ENCODE measurements around the gene ETNK2.

The ETNK2 gene

GRCh38 chr1:204172404-204173029 lies 20.7 kb upstream of the ETNK2 start:
- CTCF ChIA-PET: interaction anchor here (0.6 kb wide), 1 partner anchor 325 kb away, joined by 3 read pairs; no protein-coding TSS in a partner anchor
- TF ChIP-seq NFRKB (IDR thresholded peaks at IDR 0.05): no peak
- no peak for TF ChIP-seq FOXA1 (IDR thresholded peaks at IDR 0.05)
- no peak for TF ChIP-seq PKNOX1 (IDR thresholded peaks at IDR 0.05)
- TF ChIP-seq LEF1 (IDR thresholded peaks at IDR 0.05; ENCODE audit: borderline replicate concordance): no peak
- TF ChIP-seq FOXK2 (IDR thresholded peaks at IDR 0.05): no peak
- no peak for TF ChIP-seq FOXM1 (IDR thresholded peaks at IDR 0.05; ENCODE audit: borderline replicate concordance)
- no peak for TF ChIP-seq HDGF (IDR thresholded peaks at IDR 0.05; ENCODE audit: borderline replicate concordance)
- TF ChIP-seq ZNF384 (IDR thresholded peaks at IDR 0.05): no peak
- TF ChIP-seq TARDBP (IDR thresholded peaks at IDR 0.05): no peak
- TF ChIP-seq SP1 (IDR thresholded peaks at IDR 0.05): no peak
- no peak for TF ChIP-seq BHLHE40 (IDR thresholded peaks at IDR 0.05; ENCODE audit: borderline replicate concordance)
- no peak for TF ChIP-seq ELF4 (IDR thresholded peaks at IDR 0.05)
- no peak for DNase-seq (ENCODE audit: extremely low spot score)
- POLR2A ChIA-PET: no interaction called here

DNA sequence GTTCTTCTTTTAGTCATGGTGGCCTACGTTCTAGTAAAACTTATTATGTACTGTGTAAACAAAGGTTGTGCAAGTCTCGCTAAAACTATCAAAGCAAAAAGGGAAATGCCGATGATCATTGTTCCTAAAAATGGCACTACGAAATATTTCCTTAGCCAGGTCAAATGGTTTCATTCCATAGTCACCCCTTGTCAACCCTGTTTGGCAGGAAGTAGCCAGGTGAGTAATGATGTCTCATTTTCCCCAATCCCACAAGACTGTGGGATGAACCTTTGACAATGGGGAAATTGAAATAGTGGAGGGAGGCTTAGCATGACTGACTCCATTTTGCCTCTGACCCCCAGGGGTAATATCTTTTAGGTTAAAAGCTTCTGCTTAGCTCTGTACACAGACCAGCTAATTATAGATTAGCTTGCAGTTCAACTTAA lies 19.9 kb upstream of the ETNK2 start:
- POLR2A ChIA-PET: no interaction called here
- CTCF ChIA-PET: no interaction called here
- no peak for DNase-seq (ENCODE audit: extremely low spot score)
- no peak for TF ChIP-seq CTBP1 (IDR thresholded peaks at IDR 0.05; ENCODE audit: borderline replicate concordance)
- TF ChIP-seq SUZ12 (IDR thresholded peaks at IDR 0.05): no peak
- no peak for TF ChIP-seq BHLHE40 (IDR thresholded peaks at IDR 0.05; ENCODE audit: borderline replicate concordance)
- no peak for TF ChIP-seq ARNT (IDR thresholded peaks at IDR 0.05)
- TF ChIP-seq SP1 (IDR thresholded peaks at IDR 0.05): no peak
- no peak for TF ChIP-seq NFRKB (IDR thresholded peaks at IDR 0.05)
- no peak for TF ChIP-seq ZNF384 (IDR thresholded peaks at IDR 0.05)
- no peak for TF ChIP-seq PKNOX1 (IDR thresholded peaks at IDR 0.05)
- no peak for TF ChIP-seq FOXK2 (IDR thresholded peaks at IDR 0.05)
- TF ChIP-seq FOXM1 (IDR thresholded peaks at IDR 0.05; ENCODE audit: borderline replicate concordance): no peak
- no peak for TF ChIP-seq ELF4 (IDR thresholded peaks at IDR 0.05)
- TF ChIP-seq FOXA1 (IDR thresholded peaks at IDR 0.05): no peak
- TF ChIP-seq L3MBTL2 (conservative IDR thresholded peaks at IDR 0.05): no peak
- no peak for TF ChIP-seq TARDBP (IDR thresholded peaks at IDR 0.05)
- TF ChIP-seq LEF1 (IDR thresholded peaks at IDR 0.05; ENCODE audit: borderline replicate concordance): no peak
- no peak for TF ChIP-seq HDGF (IDR thresholded peaks at IDR 0.05; ENCODE audit: borderline replicate concordance)

DNA sequence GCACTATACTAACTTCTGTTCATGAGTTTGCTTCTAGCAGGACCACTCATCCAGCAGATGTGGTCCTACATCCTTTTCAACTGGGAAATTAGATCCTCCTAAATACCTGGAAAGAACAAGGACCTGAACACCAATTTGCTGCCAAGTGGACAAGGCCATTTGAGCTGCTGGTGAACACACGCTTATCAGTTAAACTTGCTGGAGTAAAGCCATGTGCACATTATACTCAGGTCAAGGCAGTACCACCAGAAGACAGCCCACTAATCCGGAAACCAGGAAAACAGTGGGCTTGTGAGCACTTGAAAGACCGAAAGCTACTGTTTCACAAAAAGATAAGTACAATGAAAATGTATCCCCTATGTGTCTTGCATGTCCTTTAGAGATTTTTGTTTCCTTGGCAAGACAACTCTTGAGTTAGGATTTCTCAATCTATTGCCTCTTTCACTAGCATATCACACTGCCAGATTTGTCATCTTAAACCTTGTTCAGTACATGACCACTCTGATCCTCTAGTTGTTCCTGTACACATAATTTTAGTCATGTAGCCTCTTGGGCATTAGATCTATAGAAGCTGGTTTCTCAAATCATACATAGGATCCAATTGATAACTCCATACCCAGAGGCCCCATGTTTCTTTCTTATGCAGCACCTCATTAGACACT lies 18.8 kb upstream of the ETNK2 start:
- CTCF ChIA-PET: no interaction called here
- no peak for DNase-seq (ENCODE audit: extremely low spot score)
- POLR2A ChIA-PET: no interaction called here
- TF ChIP-seq FOXM1 (IDR thresholded peaks at IDR 0.05; ENCODE audit: borderline replicate concordance): no peak
- TF ChIP-seq ZNF384 (IDR thresholded peaks at IDR 0.05): no peak
- no peak for TF ChIP-seq TARDBP (IDR thresholded peaks at IDR 0.05)

DNA sequence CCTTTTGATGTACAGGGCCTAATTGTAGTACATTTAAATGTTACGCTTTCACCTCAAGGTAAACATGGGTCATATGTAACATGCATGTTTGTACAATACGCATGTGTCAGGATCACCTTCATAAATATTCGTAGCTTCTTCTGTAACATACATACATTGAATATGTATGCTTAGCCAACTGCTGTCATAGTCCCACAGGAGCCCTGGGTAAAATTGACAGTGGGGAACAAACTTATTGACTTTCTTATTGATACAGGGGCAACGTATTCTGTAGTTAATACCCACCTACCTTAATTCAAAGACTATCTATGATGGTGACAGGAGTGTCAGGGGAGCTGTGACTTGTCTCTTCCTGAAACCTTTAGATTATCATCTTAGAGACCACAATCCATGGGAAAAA lies 18.0 kb upstream of the ETNK2 start:
- POLR2A ChIA-PET: no interaction called here

DNA sequence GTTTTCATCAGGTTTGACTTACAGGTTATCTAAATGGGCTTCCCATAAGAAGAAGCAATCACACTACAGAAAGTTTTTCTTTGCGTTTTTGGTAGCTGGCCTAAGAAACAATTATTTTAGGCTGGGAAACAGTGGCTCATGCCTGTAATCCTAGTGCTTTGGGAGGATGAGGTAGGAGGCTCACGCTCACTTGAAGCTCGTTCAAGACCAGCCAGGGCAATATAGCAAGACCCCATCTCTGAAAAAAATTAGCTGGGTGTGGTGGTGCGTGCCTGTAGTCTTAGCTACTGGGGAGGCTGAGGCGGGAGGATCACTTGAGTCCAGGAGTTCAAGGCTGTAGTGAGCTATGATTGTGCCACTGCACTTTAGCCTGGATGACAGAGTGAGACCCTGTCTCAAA lies 15.9 kb upstream of the ETNK2 start:
- POLR2A ChIA-PET: interaction anchor here (1.1 to 1.4 kb wide), 2 partner anchors 16 to 193 kb away, joined by 3 to 5 read pairs; partner anchors contain the start of gene ETNK2
- CTCF ChIA-PET: interaction anchor here (0.9 to 1.2 kb wide), 3 partner anchors 30 to 196 kb away, joined by 3 to 4 read pairs (median 3); no protein-coding TSS in a partner anchor
- DNase-seq (ENCODE audit: extremely low spot score): no peak
- no peak for TF ChIP-seq NFRKB (IDR thresholded peaks at IDR 0.05)
- TF ChIP-seq LEF1 (IDR thresholded peaks at IDR 0.05; ENCODE audit: borderline replicate concordance): no peak
- TF ChIP-seq PKNOX1 (IDR thresholded peaks at IDR 0.05): no peak
- TF ChIP-seq FOXK2 (IDR thresholded peaks at IDR 0.05): no peak
- TF ChIP-seq ZNF384 (IDR thresholded peaks at IDR 0.05): no peak
- no peak for TF ChIP-seq FOXA1 (IDR thresholded peaks at IDR 0.05)

More for the DNA sequence above, 18.0 kb upstream of the ETNK2 start:
- CTCF ChIA-PET: no interaction called here
- no peak for TF ChIP-seq NFRKB (IDR thresholded peaks at IDR 0.05)
- TF ChIP-seq FOXA1 (IDR thresholded peaks at IDR 0.05): no peak
- TF ChIP-seq ZNF384 (IDR thresholded peaks at IDR 0.05): no peak
- TF ChIP-seq TARDBP (IDR thresholded peaks at IDR 0.05): no peak
- no peak for TF ChIP-seq ARNT (IDR thresholded peaks at IDR 0.05)
- no peak for TF ChIP-seq FOXK2 (IDR thresholded peaks at IDR 0.05)
- no peak for TF ChIP-seq FOXM1 (IDR thresholded peaks at IDR 0.05; ENCODE audit: borderline replicate concordance)
- no peak for TF ChIP-seq HDGF (IDR thresholded peaks at IDR 0.05; ENCODE audit: borderline replicate concordance)
- TF ChIP-seq PKNOX1 (IDR thresholded peaks at IDR 0.05): no peak
- no peak for TF ChIP-seq BHLHE40 (IDR thresholded peaks at IDR 0.05; ENCODE audit: borderline replicate concordance)
- TF ChIP-seq SP1 (IDR thresholded peaks at IDR 0.05): no peak
- no peak for TF ChIP-seq ELF4 (IDR thresholded peaks at IDR 0.05)
- no peak for TF ChIP-seq SUZ12 (IDR thresholded peaks at IDR 0.05)
- no peak for TF ChIP-seq L3MBTL2 (conservative IDR thresholded peaks at IDR 0.05)
- TF ChIP-seq LEF1 (IDR thresholded peaks at IDR 0.05; ENCODE audit: borderline replicate concordance): no peak
- TF ChIP-seq CTBP1 (IDR thresholded peaks at IDR 0.05; ENCODE audit: borderline replicate concordance): no peak
- DNase-seq (ENCODE audit: extremely low spot score): no peak

Data from HEK293T (cell line).